SK-N-MC (cell line): ENCODE results near the gene ZNF580.

Experiments
- EZH2 ChIP-seq: fragments of 200-600 bp; sonication (generic); IDR thresholded peaks from one replicate; pipeline ENCODE4 v1.6.1; 2017; ENCODE audit warnings: antibody characterized with exemption
- POLR2AphosphoS5 ChIP-seq: IDR thresholded peaks from 2 replicates; pipeline ENCODE4 v1.6.1; 2012; ENCODE audit warnings: mild to moderate bottlenecking, low read depth, low read length, borderline replicate concordance

GRCh38 chr19:55624109-55625003, 16.4 kb upstream of the ZNF580 start, which contains the start of gene ZNF784:
- TF ChIP-seq POLR2AphosphoS5 (peak; percentile 75), EZH2 (no peak)
